GM18505 (cell line): ENCODE measurements around the gene BICD2.

Experiments
- ATAC-seq: cut with Tn5 transposase; IDR thresholded peaks from one replicate; pipeline ENCODE4 v1.9.1; 2021; ENCODE audit not compliant: unreplicated experiment
- POLR2A ChIP-seq: IDR thresholded peaks from 4 replicates; pipeline ENCODE4 v1.6.1; 2011; ENCODE audit warnings: borderline replicate concordance; ENCODE audit not compliant: insufficient read depth, insufficient read length; ENCODE audit errors: extremely low read depth

BICD2 gene

GRCh38 chr9:92725266-92725545, 39.4 kb downstream of the BICD2 start:
- TF ChIP-seq POLR2A, result no peak
- ATAC-seq, result no peak

- TF ChIP-seq POLR2A, result no peak
- no peak for ATAC-seq
Measured at GRCh38 chr9:92724528-92725265, 39.9 kb downstream of the BICD2 start.

GRCh38 chr9:92723801-92724323, 40.8 kb downstream of the BICD2 start:
- ATAC-seq, result no peak
- no peak for TF ChIP-seq POLR2A

- ATAC-seq, result no peak
- no peak for TF ChIP-seq POLR2A
Measured at GRCh38 chr9:92723299-92723625, 41.4 kb downstream of the BICD2 start.

GRCh38 chr9:92722386-92723298, 42.0 kb downstream of the BICD2 start:
- no peak for ATAC-seq
- TF ChIP-seq POLR2A, result no peak

GRCh38 chr9:92721548-92721947, 43.1 kb downstream of the BICD2 start:
- ATAC-seq, result no peak
- no peak for TF ChIP-seq POLR2A

GRCh38 chr9:92720807-92721535, 43.7 kb downstream of the BICD2 start:
- ATAC-seq, result no peak
- no peak for TF ChIP-seq POLR2A

- ATAC-seq, result no peak
- no peak for TF ChIP-seq POLR2A
Measured at GRCh38 chr9:92720209-92720765, 44.3 kb downstream of the BICD2 start.

- no peak for ATAC-seq
- no peak for TF ChIP-seq POLR2A
Measured at GRCh38 chr9:92719028-92719647, 45.5 kb downstream of the BICD2 start.

GRCh38 chr9:92718086-92719001, 46.3 kb downstream of the BICD2 start:
- no peak for TF ChIP-seq POLR2A

GRCh38 chr9:92717201-92718085, 47.2 kb downstream of the BICD2 start:
- no peak for TF ChIP-seq POLR2A
- ATAC-seq, result no peak

More at GRCh38 chr9:92718086-92719001, 46.3 kb downstream of the BICD2 start:
- ATAC-seq, result no peak
